KOPT-K1 (cell line): ENCODE data around the gene CRIM1.

Experiments used
- H3K27ac ChIP-seq: fragments of 200-600 bp; sonication (generic); 2 replicates; pipeline ENCODE4 v1.5.1; 2016; ENCODE audit warnings: antibody characterized with exemption, mild to moderate bottlenecking, low read depth, low read length; ENCODE audit not compliant: poor library complexity, severe bottlenecking
- H3K36me3 ChIP-seq: fragments of 200-600 bp; sonication (generic); 2 replicates; pipeline ENCODE4 v1.5.1; 2017; ENCODE audit warnings: antibody characterized with exemption, mild to moderate bottlenecking, low read length, moderate library complexity; ENCODE audit not compliant: insufficient read depth
- H3K9me3 ChIP-seq: fragments of 200-600 bp; sonication (generic); 2 replicates; pipeline ENCODE4 v1.5.1; 2017; ENCODE audit warnings: antibody characterized with exemption, low read length, mild to moderate bottlenecking; ENCODE audit not compliant: insufficient read depth, poor library complexity, severe bottlenecking

CRIM1 gene

GRCh38 chr2:36438449-36438977 lies 82.9 kb downstream of the CRIM1 start:
- no peak overlapping the region for H3K27ac ChIP-seq
- no peaks in the 10 kb centered on the region for H3K9me3 ChIP-seq

GRCh38 chr2:36439084-36439483 lies 83.5 kb downstream of the CRIM1 start:
- Histone ChIP-seq H3K9me3 (no peaks in the 10 kb centered on the region), H3K36me3 (no peaks in the 10 kb centered on the region), H3K27ac (no peak overlapping the region)

More at GRCh38 chr2:36438449-36438977, 82.9 kb downstream of the CRIM1 start:
- no peaks in the 10 kb centered on the region for H3K36me3 ChIP-seq

- Histone ChIP-seq H3K9me3 (no peaks in the 10 kb centered on the region), H3K27ac (no peak overlapping the region), H3K36me3 (no peaks in the 10 kb centered on the region)
Observed at GRCh38 chr2:36441065-36441625, 85.6 kb downstream of the CRIM1 start.

- Histone ChIP-seq H3K36me3 (no peaks in the 10 kb centered on the region), H3K27ac (no peak overlapping the region), H3K9me3 (no peaks in the 10 kb centered on the region)
Observed at GRCh38 chr2:36441816-36442215, 86.2 kb downstream of the CRIM1 start.

GRCh38 chr2:36444216-36444936 lies 88.8 kb downstream of the CRIM1 start:
- H3K27ac ChIP-seq, result no peak overlapping the region
- H3K36me3 ChIP-seq, result no peaks in the 10 kb centered on the region
- no peaks in the 10 kb centered on the region for H3K9me3 ChIP-seq

GRCh38 chr2:36445185-36445866 lies 89.7 kb downstream of the CRIM1 start:
- Histone ChIP-seq H3K36me3 (no peaks in the 10 kb centered on the region), H3K27ac (no peak overlapping the region), H3K9me3 (no peaks in the 10 kb centered on the region)

GRCh38 chr2:36446294-36446693 lies 90.7 kb downstream of the CRIM1 start:
- Histone ChIP-seq H3K27ac (no peak overlapping the region), H3K36me3 (no peaks in the 10 kb centered on the region), H3K9me3 (no peaks in the 10 kb centered on the region)

- no peaks in the 10 kb centered on the region for H3K9me3 ChIP-seq
- no peaks in the 10 kb centered on the region for H3K36me3 ChIP-seq
- no peak overlapping the region for H3K27ac ChIP-seq
Observed at GRCh38 chr2:36449213-36449612, 93.6 kb downstream of the CRIM1 start.

GRCh38 chr2:36449943-36450392 lies 94.4 kb downstream of the CRIM1 start:
- Histone ChIP-seq H3K9me3 (no peaks in the 10 kb centered on the region), H3K27ac (no peak overlapping the region), H3K36me3 (no peaks in the 10 kb centered on the region)

- Histone ChIP-seq H3K36me3 (no peaks in the 10 kb centered on the region), H3K27ac (no peak overlapping the region), H3K9me3 (no peaks in the 10 kb centered on the region)
Observed at GRCh38 chr2:36450466-36451196, 95.1 kb downstream of the CRIM1 start.

- H3K27ac ChIP-seq, result no peak overlapping the region
- no peaks in the 10 kb centered on the region for H3K9me3 ChIP-seq
Observed at GRCh38 chr2:36451512-36451911, 95.9 kb downstream of the CRIM1 start.

GRCh38 chr2:36452260-36452659 lies 96.7 kb downstream of the CRIM1 start:
- no peaks in the 10 kb centered on the region for H3K9me3 ChIP-seq
- no peaks in the 10 kb centered on the region for H3K36me3 ChIP-seq
- no peak overlapping the region for H3K27ac ChIP-seq

More at GRCh38 chr2:36451512-36451911, 95.9 kb downstream of the CRIM1 start:
- H3K36me3 ChIP-seq, result no peaks in the 10 kb centered on the region

GRCh38 chr2:36453652-36454051 lies 98.1 kb downstream of the CRIM1 start:
- Histone ChIP-seq H3K27ac (no peak overlapping the region), H3K9me3 (no peaks in the 10 kb centered on the region), H3K36me3 (no peaks in the 10 kb centered on the region)

GRCh38 chr2:36455011-36455410 lies 99.4 kb downstream of the CRIM1 start:
- no peak overlapping the region for H3K27ac ChIP-seq
- no peaks in the 10 kb centered on the region for H3K9me3 ChIP-seq
- no peaks in the 10 kb centered on the region for H3K36me3 ChIP-seq

GRCh38 chr2:36455788-36456187 lies 100.2 kb downstream of the CRIM1 start:
- Histone ChIP-seq H3K36me3 (no peaks in the 10 kb centered on the region), H3K9me3 (no peaks in the 10 kb centered on the region), H3K27ac (no peak overlapping the region)
